ENCODE measurements around the gene PCP4. TPM values are rescaled to one million over a fixed set of nuclear protein-coding genes. Genes with fewer than 3 reads are reported as not detected.

The PCP4 gene
- total RNA-seq, 1 experiment from 2014 or later: 1.6 TPM

- H3K27me3 Mint-ChIP-seq (ENCODE audit: low read depth): no peaks in the 10 kb centered on the region
- CTCF ChIA-PET: interaction anchor here (0.8 to 2.7 kb wide), 14 partner anchors 11 to 278 kb away, joined by 3 to 63 read pairs (median 6); no protein-coding TSS in a partner anchor
Observed at GRCh38 chr21:39866093-39866492, 1.1 kb upstream of the PCP4 start.

DNA sequence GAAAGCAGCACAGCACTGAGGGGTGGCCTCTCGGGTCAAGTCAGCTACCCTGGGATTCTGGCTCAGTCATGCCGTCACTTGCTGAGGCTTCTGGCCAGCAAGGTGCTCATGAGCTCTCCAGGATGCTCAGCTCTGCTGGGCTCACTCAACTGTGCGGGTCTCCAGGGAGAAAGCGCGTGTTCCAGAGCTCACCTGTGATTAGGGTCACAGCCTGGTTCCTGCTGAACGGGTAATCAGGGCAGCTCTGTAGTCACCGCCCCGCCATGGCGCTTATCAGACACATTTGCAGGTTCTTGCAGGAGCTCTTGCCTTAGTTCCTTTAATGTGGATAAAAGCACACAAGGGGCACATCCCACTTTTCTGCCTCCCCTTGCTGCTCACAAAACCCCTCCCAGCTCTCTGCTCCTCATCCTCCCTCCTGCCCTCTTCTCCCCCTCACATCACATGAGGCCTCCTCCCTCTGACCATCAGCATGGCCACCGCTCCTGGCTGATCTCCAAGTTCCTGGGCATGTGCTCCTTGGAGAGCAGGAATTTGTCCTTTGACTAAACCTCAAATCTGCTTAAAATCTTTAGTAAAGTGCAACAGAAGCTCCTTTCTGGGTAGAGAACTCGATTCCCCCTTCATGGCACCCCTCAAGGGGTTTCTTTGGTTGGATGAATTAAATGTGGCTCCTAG is 2.0 kb downstream of the PCP4 start:
- TF ChIP-seq NR2C2 (CRISPR knock-in tag; IDR thresholded peaks at IDR 0.05) (no peak), ZNF121 (CRISPR knock-in tag; IDR thresholded peaks at IDR 0.05) (no peak), ZNF317 (CRISPR knock-in tag; IDR thresholded peaks at IDR 0.05; ENCODE audit: borderline replicate concordance, low read depth) (no peak), GABPB1 (CRISPR knock-in tag; IDR thresholded peaks at IDR 0.05) (no peak), TP53 (CRISPR knock-in tag; IDR thresholded peaks at IDR 0.05) (no peak), ZNF671 (CRISPR knock-in tag; IDR thresholded peaks at IDR 0.05) (no peak), ZNF232 (CRISPR knock-in tag; IDR thresholded peaks at IDR 0.05) (no peak), TEAD4 (CRISPR knock-in tag; IDR thresholded peaks at IDR 0.05) (no peak), ERG (CRISPR knock-in tag; IDR thresholded peaks at IDR 0.05) (no peak)
- TF ChIP-seq, protein P1, sequence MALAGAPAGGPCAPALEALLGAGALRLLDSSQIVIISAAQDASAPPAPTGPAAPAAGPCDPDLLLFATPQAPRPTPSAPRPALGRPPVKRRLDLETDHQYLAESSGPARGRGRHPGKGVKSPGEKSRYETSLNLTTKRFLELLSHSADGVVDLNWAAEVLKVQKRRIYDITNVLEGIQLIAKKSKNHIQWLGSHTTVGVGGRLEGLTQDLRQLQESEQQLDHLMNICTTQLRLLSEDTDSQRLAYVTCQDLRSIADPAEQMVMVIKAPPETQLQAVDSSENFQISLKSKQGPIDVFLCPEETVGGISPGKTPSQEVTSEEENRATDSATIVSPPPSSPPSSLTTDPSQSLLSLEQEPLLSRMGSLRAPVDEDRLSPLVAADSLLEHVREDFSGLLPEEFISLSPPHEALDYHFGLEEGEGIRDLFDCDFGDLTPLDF (CRISPR knock-in tag; IDR thresholded peaks at IDR 0.05): no peak
- Mint-ChIP-seq H3K27me3 (ENCODE audit: low read depth) (no peaks in the 10 kb centered on the region), H3K4me1 (peaks cover 10% of the 10 kb centered on the region), H3K36me3 (no peaks in the 10 kb centered on the region), H3K27ac (no peak overlapping the region; the same call in 1 of the 2 replicates), H3K9me3 (no peaks in the 10 kb centered on the region), H3K4me3 (no peak overlapping the region)
- DNase-seq (ENCODE audit: low spot score) (no peak), ATAC-seq (no peak)
- CTCF ChIA-PET: interaction anchor here (0.7 to 0.8 kb wide), 2 partner anchors 55 to 275 kb away, joined by 3 to 4 read pairs; no protein-coding TSS in a partner anchor
- POLR2A ChIA-PET: interaction anchor here (0.5 kb wide), 1 partner anchor 283 kb away, joined by 3 read pairs; no protein-coding TSS in a partner anchor

More at GRCh38 chr21:39866093-39866492, 1.1 kb upstream of the PCP4 start:
- peaks cover 10% of the 10 kb centered on the region for H3K4me1 Mint-ChIP-seq
- no peak overlapping the region for H3K27ac Mint-ChIP-seq
- no peak overlapping the region for H3K4me3 Mint-ChIP-seq
- no peak for DNase-seq (ENCODE audit: low spot score)
- H3K36me3 Mint-ChIP-seq: no peaks in the 10 kb centered on the region
- H3K9me3 Mint-ChIP-seq: no peaks in the 10 kb centered on the region
- POLR2A ChIA-PET: no interaction called here
- no peak for TF ChIP-seq ATF1 (CRISPR knock-in tag; IDR thresholded peaks at IDR 0.05)
- TF ChIP-seq MXD4 (CRISPR knock-in tag; IDR thresholded peaks at IDR 0.05; ENCODE audit: borderline replicate concordance): no peak
- TF ChIP-seq ZMAT4 (CRISPR knock-in tag; IDR thresholded peaks at IDR 0.05): no peak
- ATAC-seq: no peak

GRCh38 chr21:39873687-39874086 is 6.4 kb downstream of the PCP4 start:
- Mint-ChIP-seq H3K4me1 (0 out of 2 replicates have a peak, but pooled peaks cover 4% of the 10 kb centered on the region), H3K36me3 (no peaks in the 10 kb centered on the region), H3K9me3 (no peaks in the 10 kb centered on the region), H3K4me3 (no peak overlapping the region), H3K27me3 (ENCODE audit: low read depth) (no peaks in the 10 kb centered on the region), H3K27ac (no peak overlapping the region)
- POLR2A ChIA-PET: no interaction called here
- CTCF ChIA-PET: interaction anchor here (1.6 kb wide), 1 partner anchor 19 kb away, joined by 6 read pairs; no protein-coding TSS in a partner anchor
- DNase-seq (ENCODE audit: low spot score) (no peak), ATAC-seq (no peak)
- TF ChIP-seq CREB1 (CRISPR knock-in tag; IDR thresholded peaks at IDR 0.05): no peak
- no peak for TF ChIP-seq RELA (CRISPR knock-in tag; IDR thresholded peaks at IDR 0.05; ENCODE audit: borderline replicate concordance)
- TF ChIP-seq TP53 (CRISPR knock-in tag; IDR thresholded peaks at IDR 0.05): no peak
- TF ChIP-seq, protein P2, sequence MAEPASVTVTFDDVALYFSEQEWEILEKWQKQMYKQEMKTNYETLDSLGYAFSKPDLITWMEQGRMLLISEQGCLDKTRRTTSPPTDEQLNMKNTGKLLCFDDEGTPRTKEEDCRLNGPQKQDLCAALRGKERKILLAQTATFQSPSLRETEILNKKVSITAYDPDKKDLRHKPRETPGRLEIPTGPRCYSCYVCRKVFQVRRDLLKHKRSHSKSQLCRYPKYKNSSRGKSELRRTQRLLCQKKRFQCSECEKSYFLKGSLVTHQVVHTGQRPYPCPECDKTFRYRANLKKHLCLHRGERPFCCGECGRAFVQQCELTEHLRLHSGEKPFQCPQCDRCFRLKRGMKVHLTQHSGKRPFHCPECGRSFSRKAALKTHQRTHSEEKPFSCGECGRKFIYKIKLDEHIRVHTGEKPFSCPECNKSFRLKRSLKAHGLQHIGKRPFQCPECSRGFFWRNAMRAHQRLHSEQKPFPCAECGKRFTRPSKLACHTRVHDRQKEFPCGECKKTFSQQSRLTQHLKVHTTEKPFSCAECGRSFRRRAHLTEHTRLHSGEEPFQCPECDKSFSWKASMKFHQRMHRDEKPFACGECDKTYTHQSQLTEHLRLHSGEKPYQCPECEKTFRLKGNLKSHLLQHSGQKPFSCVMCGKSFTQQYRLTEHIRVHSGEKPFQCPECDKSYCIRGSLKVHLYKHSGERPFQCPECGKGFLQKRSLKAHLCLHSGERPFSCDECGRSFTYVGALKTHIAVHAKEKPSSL (CRISPR knock-in tag; conservative IDR thresholded peaks at IDR 0.05): no peak
